ENCODE measurements around the gene PTCH2. TPM values are rescaled to one million over a fixed set of nuclear protein-coding genes. Genes with fewer than 3 reads are reported as not detected.
"Not testable (repeated sequence)": the region's sequence is repeated elsewhere in the genome, so short reads cannot be mapped to it uniquely, and the experiment has no call there.

The PTCH2 gene
- total and polyA plus RNA-seq, 10 donors: 0.56 to 1.6 (median 1.2) TPM

GRCh38 chr1:44842486-44842861, 579 bp downstream of the PTCH2 start:
- no peaks in the 10 kb centered on the region for H3K36me3 ChIP-seq
- peak overlapping the region in 1 of 8 donors; percentile 43 for H3K27ac ChIP-seq
- H3K27me3 ChIP-seq (replicated peaks in 1 of 7): peaks cover 0 to 23% (median 10%) of the 10 kb centered on the region in 7 donors
- H3K9me3 ChIP-seq: no peaks in the 10 kb centered on the region
- intact Hi-C loops (cut with DNase I; ENCODE audit: low total_unique reads): no loop called here
- no peak for TF ChIP-seq POLR2A (IDR thresholded peaks at IDR 0.05)
- TF ChIP-seq POLR2AphosphoS5 (IDR thresholded peaks at IDR 0.05): no peak
- TF ChIP-seq, protein P1, sequence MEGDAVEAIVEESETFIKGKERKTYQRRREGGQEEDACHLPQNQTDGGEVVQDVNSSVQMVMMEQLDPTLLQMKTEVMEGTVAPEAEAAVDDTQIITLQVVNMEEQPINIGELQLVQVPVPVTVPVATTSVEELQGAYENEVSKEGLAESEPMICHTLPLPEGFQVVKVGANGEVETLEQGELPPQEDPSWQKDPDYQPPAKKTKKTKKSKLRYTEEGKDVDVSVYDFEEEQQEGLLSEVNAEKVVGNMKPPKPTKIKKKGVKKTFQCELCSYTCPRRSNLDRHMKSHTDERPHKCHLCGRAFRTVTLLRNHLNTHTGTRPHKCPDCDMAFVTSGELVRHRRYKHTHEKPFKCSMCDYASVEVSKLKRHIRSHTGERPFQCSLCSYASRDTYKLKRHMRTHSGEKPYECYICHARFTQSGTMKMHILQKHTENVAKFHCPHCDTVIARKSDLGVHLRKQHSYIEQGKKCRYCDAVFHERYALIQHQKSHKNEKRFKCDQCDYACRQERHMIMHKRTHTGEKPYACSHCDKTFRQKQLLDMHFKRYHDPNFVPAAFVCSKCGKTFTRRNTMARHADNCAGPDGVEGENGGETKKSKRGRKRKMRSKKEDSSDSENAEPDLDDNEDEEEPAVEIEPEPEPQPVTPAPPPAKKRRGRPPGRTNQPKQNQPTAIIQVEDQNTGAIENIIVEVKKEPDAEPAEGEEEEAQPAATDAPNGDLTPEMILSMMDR (IDR thresholded peaks at IDR 0.05 in 8 of 11, conservative IDR thresholded peaks at IDR 0.05 in 3 of 11): no peak
- H3K4me3 ChIP-seq: peak overlapping the region; percentile 16 to 69 (median 40)
- DNase-seq: no peak
- H3K4me1 ChIP-seq: peaks cover 3 to 16% (median 14%) of the 10 kb centered on the region in 6 donors
- WGBS, 5 donors: 73 to 81% (median 79%) methylated on average over 13 to 16 of the region's 16 CpGs

DNA sequence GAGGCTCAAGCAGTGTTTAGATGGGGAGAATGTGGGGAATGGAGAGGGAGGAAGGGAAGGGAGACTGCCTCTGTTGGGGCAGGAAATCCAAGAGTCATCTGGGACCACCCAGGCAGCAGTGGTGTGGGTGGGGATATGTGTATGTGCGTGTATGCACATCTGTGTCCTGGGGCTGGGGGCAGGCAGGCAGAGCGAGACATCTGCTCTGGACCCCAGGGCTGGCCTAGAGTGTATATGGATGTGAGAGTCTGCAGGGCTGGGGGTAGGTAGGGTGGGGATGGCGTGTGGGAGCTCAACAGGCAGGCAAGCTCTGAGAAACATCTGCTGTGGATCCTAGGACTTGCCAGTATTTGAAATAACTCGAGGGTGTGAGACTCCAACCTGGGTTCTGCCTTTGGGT, 3.5 kb downstream of the PTCH2 start:
- 52 to 82% (median 76%) methylated on average over 4 of the region's 4 CpGs for WGBS, 5 donors
- Histone ChIP-seq H3K4me3 (no peak overlapping the region), H3K27ac (no peak overlapping the region), H3K27me3 (replicated peaks in 1 of 7) (peaks cover 0 to 23% (median 10%) of the 10 kb centered on the region in 7 donors), H3K9me3 (no peaks in the 10 kb centered on the region), H3K4me1 (peaks cover 6 to 41% (median 26%) of the 10 kb centered on the region in 6 donors), H3K36me3 (no peaks in the 10 kb centered on the region)
- DNase-seq: no peak
- intact Hi-C loops (cut with DNase I; ENCODE audit: low total_unique reads): loop anchor here (5.0 kb wide), 1 partner anchor 148 kb away; the partner anchor contains the start of gene EIF2B3
- no peak for TF ChIP-seq POLR2AphosphoS5 (IDR thresholded peaks at IDR 0.05)
- no peak for TF ChIP-seq POLR2A (IDR thresholded peaks at IDR 0.05)
- TF ChIP-seq, protein P1 (IDR thresholded peaks at IDR 0.05 in 8 of 11, conservative IDR thresholded peaks at IDR 0.05 in 3 of 11): no peak

DNA sequence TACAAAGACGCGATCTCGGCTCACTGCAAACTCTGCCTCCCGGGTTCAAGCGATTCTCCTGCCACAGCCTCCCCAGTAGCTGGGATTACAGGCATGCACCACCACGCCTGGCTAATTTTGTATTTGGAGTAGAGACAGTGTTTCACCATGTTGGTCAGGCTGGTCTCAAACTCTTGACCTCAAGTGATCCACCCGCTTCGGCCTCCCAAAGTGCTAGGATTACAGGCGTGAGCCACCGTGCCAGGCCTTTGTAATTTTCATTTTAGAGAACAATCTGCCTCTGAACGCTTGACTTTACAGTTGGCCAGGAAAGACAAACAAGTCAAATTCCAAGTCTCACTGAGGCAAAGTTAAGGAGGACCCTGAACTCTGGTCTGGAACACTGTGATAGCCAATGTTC, 4.8 kb downstream of the PTCH2 start:
- intact Hi-C loops (cut with DNase I; ENCODE audit: low total_unique reads): loop anchor here (5.0 kb wide), 1 partner anchor 149 kb away; the partner anchor contains the start of gene EIF2B3
- not testable (repeated sequence) for H3K27ac ChIP-seq, DNase-seq, H3K36me3 ChIP-seq, H3K9me3 ChIP-seq, H3K4me3 ChIP-seq
- Histone ChIP-seq H3K27me3 (replicated peaks in 1 of 7) (peaks cover 0 to 19% (median 7%) of the 10 kb centered on the region in 7 donors), H3K4me1 (peaks cover 2 to 50% (median 31%) of the 10 kb centered on the region in 6 donors)
- 94 to 99% (median 95%) methylated on average over 11 of the region's 11 CpGs for WGBS, 5 donors

DNA sequence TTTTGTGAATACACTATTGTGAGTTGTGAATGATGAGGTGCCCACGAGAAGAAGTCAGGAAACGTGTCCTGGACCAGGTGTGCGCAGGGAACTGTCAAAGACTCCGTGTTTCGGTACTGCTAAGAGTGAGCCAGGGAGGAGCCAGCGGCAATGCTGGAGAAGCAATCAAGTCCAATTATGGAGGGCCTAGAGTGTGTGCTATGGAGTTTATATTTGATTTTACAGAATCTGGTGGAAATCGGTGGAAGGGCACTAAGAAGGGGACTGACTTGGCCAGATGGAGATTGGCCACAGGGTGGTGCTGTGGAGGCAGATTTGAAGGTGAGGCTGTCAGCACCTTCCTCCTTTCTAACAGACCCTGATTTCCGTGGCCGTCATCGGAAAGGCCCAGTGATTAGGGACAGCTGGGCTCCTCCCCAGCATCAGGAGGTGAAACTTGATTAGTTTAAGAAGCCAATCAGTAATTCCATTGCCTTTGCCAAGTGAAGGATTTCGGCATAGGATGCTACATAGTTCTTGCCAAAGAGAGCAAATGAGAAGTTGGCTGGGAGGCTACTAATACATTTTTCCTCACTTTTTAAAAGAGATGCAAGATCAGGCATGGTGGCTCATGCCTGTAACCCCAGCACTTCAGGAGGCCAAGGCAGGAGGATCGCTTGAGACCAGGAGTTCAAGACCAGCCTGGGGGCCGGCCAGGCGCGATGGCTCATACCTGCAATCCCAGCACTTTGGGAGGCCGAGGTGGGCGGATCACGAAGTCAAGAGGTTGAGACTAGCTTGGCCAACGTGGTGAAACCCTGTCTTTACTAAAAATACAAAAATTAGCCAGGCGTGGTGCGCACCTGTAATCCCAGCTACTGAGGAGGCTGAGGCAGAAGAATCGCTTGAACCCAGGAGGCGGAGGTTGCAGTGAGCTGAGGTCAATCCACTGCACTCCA, 7.0 kb downstream of the PTCH2 start:
- TF ChIP-seq POLR2AphosphoS5 (IDR thresholded peaks at IDR 0.05) (peak in 1 of 3 donors; percentile 52), POLR2A (IDR thresholded peaks at IDR 0.05) (no peak)
- TF ChIP-seq, protein P1 (IDR thresholded peaks at IDR 0.05 in 8 of 11, conservative IDR thresholded peaks at IDR 0.05 in 3 of 11): peak; percentile 76 to 94 (median 85)
- WGBS, 5 donors: 64 to 72% (median 67%) methylated on average over 23 of the region's 23 CpGs
- Histone ChIP-seq H3K27me3 (replicated peaks in 1 of 7) (no peaks in the 10 kb centered on the region), H3K27ac (peak overlapping the region in 1 of 8 donors; percentile 37), H3K9me3 (no peaks in the 10 kb centered on the region), H3K4me3 (peak overlapping the region in 1 of 8 donors; percentile 14), H3K36me3 (no peaks in the 10 kb centered on the region), H3K4me1 (peaks cover 0 to 62% (median 26%) of the 10 kb centered on the region in 6 donors)
- peak; percentile 95 for DNase-seq
- intact Hi-C loops (cut with DNase I; ENCODE audit: low total_unique reads): loop anchor here (5.0 kb wide), 1 partner anchor 151 kb away; the partner anchor contains the start of gene EIF2B3
